NCI-H2107 (cell line): Measurements from ENCODE around the gene PRKCE.
A peak's percentile ranks its signal among the peaks of the same experiment; 100 is the strongest.

Experiments used
- DNase-seq: peaks from one replicate; lab custom pipeline; 2025; lab: John Stamatoyannopoulos, UW

PRKCE gene

GRCh38 chr2:45781464-45781811 is 130.0 kb downstream of the PRKCE start:
- no peak for DNase-seq

GRCh38 chr2:45782436-45782835 is 131.0 kb downstream of the PRKCE start:
- no peak for DNase-seq

- no peak for DNase-seq
These were observed 131.5 kb downstream of the PRKCE start for GRCh38 chr2:45782986-45783385.

DNA sequence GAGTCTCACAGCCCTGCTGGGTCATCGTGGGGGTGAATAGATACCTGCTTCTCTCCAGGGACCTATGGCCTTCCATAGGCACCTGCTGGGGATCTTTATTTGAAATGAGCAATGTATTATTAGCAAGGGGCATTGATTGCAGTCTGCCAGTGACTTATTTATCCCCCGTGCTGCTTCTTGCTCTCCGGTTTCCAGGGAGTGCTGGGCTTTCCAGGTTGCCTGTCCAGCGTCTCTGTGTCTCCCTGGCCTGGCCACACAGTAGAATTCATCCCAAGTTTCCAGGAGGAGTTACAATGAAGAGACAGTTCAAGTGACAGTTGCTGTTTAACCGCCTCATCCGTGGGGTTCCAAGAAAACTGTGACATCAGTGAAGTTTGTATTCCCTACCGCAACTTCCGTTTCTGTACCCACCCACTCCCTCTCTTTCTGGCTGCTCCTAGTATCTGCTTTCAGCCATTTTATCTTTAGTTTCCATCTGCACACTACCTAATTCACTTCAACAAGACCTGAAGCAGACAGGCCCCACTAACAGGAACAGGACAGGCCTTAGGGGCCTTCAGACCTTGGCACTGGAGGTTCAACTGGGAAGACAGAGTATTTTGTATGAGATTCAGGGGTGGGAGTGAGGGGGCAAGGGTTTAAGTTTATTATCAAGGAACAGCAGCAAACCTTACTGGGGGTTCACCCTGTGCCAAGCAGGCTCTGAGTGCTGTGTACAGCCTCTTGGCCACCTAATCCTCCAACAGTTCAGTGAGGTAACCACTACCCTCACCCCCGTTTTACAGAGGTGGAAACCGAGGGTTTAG is 134.8 kb downstream of the PRKCE start:
- no peak for DNase-seq

DNA sequence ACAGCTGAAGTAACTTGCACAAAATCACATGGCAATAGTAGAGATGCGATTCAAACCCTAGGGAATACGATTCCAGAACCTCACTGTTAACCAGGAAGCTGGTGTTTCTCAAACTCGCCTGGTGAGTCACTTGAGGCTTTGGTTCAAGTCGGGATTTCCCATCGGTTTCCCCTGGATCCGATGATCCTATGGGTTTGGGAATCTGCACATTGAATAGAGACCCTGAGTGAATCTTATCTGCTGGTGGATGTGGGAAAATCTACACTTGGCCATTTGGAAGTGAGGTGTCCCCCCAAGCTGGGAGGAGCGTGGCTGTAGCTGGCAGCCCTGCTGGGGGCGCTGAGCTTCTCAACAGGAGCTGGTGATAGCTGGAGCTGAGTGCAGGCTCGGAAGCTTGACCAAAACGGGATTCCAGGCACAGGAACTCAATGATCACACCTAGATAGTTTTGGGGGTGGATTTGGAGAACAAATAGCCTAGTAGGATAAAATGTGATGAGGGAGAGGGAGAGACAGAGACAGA is 135.4 kb downstream of the PRKCE start:
- DNase-seq: no peak

DNA sequence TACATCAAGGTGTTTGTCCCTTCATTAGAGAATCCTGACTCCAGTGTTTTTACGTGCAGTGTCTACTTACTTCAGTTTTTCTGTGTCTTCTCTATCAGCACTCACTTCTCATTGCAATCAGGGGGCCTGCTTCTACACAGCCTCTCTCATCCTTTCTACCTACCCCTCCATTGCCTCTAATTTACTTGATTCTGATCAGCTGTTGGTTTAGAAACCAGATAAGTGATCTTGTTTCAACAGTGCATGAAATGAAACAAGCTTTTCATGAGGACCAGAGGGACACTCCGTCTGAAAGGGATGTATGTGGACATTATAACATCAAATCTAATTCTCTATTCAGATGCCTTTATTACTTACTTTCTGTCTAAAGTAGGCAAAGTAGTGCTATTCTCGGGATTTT is 136.9 kb downstream of the PRKCE start:
- DNase-seq: no peak

DNA sequence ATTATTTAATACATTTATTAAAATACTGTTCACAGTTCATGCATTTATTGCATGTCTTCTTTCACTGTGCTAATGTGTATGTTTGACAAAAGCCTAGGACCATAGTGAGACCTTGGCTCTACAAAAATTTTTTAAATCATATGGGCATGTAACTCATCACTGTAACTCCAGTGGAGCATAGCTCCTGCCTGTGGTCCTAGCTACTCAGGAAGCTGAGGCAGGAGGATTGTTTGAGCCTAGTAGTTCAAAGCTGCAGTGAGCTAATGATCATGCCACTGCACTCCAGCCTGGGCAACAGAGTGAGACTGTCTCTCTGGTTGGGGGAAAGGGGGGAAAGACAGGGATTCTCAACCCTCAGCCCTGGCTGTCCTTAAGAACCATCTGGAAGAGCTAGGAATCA is 137.8 kb downstream of the PRKCE start:
- DNase-seq: no peak

DNA sequence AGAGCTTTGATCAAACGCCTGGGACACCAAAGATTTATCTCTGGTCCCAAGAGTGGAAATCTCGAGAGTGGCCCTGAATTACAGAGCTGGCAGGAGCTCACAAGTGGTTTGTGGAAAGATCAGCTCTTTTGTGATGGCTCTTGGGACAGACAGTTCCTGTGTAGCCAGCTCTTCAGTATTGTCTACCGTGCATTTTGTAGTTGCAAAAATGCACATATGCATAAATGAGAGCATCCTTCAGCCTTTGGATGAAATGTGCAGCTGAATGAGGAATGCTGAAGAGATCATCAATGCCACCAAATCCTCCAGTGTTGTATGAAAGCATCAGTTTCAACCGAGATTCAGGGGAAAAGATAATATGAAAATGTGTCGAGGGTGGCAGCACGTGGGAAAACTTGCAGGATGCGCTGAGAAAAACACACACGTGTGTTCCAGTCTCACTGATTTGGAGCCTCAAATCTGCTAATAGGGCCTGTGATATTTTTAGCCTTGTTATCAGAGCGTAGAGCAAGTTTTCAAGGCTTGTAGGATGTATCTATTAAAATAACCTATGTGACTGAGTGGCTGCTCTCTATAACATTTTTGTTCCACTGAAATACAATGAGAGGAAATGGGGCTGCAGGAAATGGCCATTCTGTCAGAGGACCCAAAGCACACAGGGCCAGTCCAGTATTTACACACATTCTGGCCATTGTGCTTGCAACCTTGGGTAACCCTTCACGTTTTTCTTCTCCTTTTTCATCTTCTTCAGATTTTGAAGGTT is 138.7 kb downstream of the PRKCE start:
- DNase-seq: no peak

GRCh38 chr2:45793305-45793962 is 142.0 kb downstream of the PRKCE start:
- DNase-seq: no peak

- DNase-seq: no peak
These were observed 142.7 kb downstream of the PRKCE start for GRCh38 chr2:45794134-45794617.

GRCh38 chr2:45796500-45796899 is 145.0 kb downstream of the PRKCE start:
- no peak for DNase-seq

- DNase-seq: no peak
These were observed 146.2 kb downstream of the PRKCE start for GRCh38 chr2:45797451-45798230.

DNA sequence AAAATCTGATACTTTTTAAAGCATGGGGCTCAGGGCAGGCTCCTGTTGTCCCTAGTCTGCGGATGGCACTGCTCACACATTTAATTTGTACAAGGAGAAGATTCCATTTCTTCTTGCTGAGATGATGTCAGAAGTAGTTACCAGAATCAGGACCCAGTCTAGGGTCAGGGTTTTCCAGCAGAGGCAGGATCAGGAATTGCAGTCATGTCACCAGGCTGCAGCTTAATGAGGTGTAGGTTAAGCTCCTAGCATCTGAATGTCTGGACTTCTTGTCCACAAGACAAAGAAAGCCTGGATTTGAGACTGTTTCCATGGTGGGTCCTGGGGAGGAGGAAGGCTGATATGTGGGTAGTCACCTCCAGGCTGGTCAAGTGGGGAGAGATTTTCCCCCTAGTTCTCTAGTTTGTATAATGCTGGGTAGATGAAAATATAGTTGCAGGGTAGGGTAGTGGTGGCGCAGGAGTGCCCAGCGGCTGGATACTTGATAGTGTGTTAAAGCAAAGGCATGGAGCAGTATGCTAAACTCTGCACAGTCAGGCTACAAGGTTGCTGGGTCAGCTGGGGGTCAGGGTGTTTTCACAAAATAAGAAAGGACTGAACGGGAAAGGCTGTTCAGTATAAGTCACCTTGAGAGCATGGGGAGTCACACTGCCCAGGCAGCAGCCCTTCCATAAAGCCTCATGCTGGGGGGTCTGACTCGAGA is 148.4 kb downstream of the PRKCE start:
- no peak for DNase-seq

GRCh38 chr2:45802499-45803138 is 151.1 kb downstream of the PRKCE start:
- DNase-seq: no peak

DNA sequence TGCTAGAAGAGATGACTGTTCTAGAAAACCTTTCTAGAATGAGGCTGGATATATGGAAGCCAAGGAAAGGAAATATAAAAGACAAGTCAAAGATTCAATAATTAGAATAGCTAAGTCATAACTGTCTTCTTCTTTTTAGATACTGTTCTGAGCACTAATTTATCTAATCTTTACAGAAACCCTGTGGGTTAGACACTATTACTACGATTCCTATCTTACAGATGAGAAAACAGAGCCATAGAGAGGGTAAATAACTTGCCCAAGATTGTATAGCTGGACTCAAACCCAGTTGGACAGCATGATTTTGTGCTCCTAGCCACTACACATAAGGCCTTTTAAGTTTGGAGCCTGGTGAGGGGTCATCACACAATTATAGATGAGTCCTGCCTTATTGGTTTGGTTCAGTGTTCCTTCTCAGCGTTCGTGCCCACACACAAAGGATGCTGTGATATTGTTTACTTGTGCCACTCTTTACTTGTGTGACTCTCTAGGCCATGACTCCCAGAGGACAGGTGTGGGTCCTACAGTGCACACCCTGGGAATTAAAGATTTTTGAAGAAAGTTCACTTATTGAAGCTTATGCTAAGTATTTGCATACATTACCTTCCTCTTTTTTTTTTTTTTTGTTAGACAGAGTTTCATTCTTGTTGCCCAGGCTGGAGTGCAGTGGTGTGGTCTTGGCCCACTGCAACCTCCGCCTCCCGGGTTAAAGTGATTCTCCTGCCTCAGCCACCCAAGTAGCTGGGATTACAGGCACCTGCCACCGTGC is 153.7 kb downstream of the PRKCE start:
- no peak for DNase-seq

DNA sequence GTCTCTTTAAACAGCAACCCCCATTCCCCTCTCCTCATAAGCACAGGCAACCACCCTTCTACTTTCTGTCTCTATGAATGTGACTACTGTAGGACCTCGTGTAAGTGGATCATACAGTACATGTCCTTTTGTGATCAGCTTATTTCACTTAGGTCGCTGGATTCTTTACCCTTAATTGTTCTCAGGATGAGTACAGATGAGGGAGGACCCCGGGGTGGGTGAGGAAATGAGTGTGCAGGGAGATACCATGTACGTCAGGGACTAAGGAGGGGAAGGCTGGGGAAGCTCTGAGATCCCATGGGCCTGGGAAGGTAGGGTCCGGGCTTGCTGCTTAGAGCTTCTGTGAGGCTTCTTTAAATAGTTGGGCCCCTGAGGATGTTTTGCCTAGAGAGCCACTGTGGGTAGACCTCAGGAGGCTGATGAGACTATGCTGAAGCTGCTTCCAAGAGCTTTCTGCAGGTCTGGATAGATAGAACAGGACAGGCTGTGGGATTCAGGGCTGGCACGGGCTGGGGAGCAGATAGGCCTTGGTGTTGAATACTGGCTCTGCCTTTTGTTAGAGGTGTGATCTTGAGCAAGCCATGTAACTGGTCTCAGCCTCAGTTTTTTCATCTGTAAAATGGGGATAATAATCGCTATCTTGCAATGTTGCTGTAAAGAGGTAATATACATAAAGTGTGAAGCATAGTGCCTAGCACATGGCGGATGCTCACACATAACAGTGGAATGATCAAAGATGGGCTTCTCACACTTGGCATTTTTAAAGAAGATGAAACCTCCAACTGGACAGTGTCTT is 155.3 kb downstream of the PRKCE start:
- no peak for DNase-seq

DNA sequence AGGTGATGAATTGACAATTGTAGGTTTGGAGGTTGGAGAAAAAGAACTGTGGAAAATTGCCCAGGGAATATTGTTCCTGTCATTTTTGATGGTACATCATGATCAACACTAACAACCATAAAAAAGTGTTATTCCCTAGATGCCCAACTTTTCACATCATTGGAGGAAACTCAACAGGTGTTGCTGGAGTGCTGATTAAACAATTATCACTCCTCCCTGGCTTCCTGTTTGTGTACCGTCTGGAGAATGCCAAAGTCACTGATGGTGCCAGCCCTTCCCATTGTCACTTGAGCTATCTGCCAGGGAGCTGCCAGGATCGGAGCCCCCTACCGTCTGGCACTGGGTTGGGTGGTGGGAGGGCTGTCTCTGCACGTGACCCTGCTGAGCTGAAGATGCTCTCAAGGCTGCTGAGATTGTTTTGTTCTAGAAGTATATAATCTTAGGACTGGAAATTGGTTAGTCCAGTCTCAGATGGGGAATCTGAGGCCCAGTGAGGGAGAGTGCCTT is 156.9 kb downstream of the PRKCE start:
- DNase-seq: no peak

DNA sequence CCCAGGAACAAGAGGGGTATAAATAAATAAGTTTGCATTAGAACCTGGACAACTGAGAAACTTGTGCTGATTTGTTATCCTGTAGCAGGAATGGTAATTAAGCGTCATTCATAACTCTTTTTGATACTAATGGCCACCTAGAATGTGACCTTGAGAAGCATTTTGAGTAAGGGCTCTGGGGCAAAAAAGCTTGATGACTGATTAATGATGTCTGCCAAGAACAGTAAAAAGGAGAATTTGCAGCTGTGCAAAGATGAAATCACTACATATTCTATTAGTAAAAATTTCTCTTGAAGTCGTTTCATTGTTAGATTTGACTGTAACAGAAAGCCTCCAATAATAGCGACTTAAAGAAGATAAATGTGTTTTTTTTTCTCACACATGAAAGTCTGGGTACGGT is 157.7 kb downstream of the PRKCE start:
- DNase-seq: no peak

DNA sequence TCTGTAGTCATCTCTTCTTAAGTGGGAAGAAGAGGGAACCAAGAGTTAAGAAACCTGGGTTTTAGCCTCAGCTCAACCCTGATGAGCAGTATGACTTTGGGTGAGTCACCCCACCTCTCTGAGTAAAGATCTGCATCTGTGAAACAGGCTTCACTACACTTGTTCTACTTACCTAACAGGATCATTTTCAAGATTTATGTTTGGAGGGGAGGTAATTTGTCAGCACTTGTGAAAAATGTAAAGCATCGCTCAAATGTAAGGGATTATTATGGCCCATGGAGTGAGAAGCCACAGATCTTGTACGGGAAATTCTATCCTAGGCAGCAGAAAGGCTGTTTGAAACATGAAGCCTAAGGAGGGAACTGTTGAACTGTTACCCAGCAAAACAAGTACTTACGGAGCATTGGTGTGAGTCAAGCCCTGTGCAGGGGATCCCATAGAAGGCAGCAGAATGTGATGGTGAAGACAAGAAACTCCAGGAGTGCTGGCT is 160.6 kb downstream of the PRKCE start:
- peak; percentile 14 for DNase-seq
